GM20000 (cell line): Measurements from ENCODE around the gene CENPA.

Experiments used
- DNase-seq: peaks from one replicate; pipeline ENCODE4 v3.0.0; 2012; ENCODE audit warnings: low spot score
- TF ChIP-seq, protein P1 (sequence below): IDR thresholded peaks from 2 replicates; pipeline ENCODE4 v1.5.1; 2012; ENCODE audit warnings: mild to moderate bottlenecking, control low read depth; ENCODE audit errors: extremely low read depth, missing control alignments

Gene CENPA

DNA sequence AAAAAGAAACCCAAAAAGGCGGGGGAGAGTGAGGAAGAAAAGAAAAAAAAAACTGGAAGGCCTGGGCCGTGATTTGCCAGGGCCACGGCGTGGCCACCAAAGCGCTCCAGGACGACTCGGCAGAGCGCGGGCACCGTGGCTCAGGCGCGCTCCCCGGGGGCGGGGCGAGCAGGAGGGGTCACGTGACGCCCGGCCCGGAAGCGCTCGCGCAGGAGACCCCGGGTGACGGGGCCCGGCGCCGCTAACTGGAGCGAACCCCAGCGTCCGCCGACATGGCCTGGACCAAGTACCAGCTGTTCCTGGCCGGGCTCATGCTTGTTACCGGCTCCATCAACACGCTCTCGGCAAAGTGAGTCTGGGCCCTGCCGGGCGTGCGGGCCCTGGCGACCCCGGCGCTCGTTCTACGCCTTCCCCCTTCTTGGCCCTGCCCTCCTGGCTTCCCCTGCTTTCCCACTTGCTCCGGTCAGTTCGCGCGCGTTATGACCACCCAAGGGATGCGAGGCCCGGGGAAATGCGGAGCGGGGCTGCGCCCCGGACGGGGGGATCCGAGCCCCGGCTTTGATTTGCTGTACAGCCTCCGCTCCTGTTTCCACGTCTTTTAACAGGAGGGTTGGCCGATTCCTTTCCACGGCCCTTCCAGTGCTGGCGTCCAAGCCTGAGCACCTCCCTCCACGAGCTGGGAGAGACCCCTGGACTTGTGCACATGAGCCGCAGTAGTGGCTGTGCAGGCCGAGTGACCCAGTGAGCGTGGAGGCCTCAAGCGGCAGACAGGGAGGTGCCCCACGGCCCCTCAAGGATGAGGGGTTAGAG lies 21.6 kb upstream of the CENPA start, which contains the start of gene SLC35F6:
SLC35F6 (plus strand) TSS at position 207 of the 810 bp plus-strand sequence; CDS start at position 273, 66 bp downstream.
- TF ChIP-seq, protein P1, sequence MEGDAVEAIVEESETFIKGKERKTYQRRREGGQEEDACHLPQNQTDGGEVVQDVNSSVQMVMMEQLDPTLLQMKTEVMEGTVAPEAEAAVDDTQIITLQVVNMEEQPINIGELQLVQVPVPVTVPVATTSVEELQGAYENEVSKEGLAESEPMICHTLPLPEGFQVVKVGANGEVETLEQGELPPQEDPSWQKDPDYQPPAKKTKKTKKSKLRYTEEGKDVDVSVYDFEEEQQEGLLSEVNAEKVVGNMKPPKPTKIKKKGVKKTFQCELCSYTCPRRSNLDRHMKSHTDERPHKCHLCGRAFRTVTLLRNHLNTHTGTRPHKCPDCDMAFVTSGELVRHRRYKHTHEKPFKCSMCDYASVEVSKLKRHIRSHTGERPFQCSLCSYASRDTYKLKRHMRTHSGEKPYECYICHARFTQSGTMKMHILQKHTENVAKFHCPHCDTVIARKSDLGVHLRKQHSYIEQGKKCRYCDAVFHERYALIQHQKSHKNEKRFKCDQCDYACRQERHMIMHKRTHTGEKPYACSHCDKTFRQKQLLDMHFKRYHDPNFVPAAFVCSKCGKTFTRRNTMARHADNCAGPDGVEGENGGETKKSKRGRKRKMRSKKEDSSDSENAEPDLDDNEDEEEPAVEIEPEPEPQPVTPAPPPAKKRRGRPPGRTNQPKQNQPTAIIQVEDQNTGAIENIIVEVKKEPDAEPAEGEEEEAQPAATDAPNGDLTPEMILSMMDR: no peak
- peak; percentile 92 for DNase-seq

DNA sequence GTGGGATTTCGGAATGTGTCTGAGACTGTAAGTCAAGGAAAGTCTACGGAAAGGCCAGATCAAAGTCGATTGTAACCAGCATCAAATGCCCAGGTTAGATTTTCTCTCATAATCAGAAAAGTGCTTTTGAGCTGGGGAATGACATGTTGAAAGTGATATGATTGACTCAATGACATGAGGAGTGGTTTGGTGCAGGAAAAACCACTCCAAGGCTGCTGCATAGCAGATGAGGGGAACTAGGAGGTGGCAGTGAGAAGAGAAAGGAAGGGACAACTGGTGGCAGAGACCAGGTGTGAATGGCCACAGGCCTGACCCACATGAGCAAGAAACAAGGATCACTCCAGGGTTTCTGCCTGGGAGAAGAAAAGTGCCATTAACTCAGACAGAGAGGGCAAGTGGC lies 20.9 kb upstream of the CENPA start:
- DNase-seq: no peak
- TF ChIP-seq, protein P1: no peak

DNA sequence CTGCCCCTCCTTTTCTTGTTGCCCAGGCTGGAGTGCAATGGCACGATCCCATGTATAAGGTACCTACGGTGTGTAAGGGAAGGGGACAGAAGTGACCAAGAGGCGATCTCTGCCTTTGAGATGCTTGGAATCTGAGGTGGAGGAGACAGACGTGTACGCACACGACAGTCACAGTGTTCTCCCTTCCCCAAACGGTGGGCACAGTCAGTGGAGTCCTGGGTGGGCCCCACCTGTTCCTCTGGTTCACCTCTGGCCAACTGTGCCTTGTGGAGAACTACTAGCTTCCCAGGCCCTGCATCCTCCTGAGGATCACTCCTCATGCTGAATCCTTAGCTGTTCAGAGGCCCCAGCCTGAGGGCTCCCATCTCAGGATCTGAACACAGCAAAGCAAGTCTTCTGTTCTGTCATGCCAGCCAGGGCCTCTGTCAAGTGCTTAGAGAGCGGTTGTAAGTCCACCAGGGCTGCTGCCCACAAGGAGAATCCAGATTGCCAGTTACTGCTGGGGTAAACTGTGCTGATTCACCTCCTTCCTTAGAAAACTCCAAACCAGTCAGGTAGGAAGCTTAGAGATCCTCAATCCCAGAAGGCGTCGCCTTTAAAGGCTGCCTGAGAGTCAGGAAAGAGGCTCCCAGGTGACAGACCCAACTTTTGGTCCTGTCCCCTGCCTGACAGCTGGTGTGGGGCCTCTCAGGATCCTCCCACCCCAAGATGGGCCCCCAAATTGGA lies 20.2 kb upstream of the CENPA start:
- TF ChIP-seq, protein P1: no peak
- no peak for DNase-seq

DNA sequence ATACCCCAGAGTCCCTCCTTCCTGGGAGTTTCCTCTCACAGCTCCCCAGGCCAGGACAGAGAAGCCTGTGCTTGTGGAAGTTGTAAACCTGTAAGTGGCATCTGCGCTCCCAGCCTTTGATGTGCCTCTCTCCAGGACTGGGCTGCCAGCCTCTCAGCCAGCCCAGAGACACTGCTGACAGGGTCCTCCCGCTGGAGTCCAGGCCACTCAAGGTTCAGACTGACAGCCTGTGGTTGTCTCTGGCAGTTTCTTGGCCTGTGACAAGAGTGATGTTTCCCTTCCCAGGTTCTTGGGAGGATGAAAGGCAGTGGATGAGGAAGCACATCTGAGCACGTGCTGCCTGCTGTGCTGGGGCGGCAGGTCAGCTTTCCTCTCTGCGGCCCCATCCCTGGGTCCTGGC lies 18.7 kb upstream of the CENPA start:
- TF ChIP-seq, protein P1: no peak
- DNase-seq: no peak

DNA sequence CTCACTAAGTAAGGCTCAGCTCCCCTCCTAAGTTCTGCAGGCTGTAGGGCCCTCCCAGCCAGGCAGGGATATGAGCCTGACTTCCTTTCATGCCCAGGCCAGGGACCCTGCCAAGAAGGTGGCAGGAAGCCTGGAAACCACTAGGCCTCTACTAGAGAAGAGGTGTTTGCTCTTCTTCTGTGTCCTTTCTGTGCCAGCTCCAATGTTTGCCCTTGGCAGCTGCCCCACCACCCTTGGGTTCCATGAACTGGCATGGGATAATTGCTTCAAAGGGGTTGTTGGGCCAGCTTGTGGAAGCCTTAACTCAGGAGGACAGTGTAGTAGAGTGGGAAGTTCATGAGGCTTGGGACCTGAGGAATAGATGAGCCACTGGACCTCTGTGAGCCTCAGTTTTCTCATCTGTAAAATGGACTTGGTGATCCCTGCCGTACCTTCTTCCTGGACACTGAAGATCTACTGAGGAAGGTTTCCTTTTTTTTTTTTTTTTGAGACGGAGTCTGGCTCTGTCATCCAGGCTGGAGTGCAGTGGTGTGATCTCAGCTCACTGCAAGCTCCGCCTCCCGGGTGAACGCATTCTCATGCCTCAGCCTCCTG lies 17.9 kb upstream of the CENPA start:
- DNase-seq: no peak
- TF ChIP-seq, protein P1: no peak

DNA sequence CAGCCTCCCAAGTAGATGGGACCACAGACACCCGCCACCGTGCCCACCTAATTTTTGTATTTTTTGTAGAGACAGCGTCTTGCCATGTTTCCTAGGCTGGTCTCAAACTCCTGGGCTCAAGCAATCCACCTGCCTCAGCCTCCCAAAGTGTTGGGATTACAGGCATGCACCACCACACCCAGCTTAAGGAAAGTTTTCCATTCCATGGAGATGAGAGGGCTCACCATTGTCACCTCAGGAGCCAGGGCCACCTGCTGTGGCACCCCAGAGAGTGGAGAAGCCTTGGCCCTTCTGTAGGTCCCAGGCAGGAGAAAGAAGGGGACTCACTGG lies 17.1 kb upstream of the CENPA start:
- TF ChIP-seq, protein P1: no peak

DNA sequence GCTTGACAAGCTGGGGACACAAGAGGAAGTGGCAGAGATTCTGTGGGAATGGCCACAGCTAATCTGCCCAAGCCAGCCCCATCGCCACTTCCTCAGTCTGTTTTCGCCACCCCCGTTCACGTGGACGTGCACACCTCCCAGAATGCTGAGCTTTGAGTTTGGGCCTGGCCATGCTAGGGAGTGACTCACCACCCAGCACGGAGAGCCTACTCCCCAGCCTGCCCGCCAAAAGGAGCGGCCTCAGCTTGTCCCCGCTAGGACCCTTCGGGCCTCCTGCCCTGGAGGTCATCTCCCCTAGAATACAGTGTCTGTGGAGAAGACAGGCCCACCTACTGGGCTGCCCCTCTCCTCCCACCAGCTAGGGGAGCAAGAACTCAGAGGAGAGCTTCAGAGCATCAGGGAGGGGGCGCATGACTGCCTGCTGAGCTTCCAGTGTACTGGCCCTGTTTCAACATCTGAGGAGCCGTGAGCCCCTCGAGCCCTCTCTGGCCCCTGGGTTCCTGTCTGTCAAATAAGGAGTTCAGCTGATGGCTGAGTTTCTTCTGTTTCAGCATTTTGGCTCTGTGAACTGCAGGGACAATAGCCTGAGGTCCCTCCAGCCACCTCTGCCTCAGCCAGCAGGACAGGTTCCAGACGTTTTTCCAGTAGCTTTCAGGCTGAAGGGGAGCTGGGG lies 16.6 kb upstream of the CENPA start:
- TF ChIP-seq, protein P1: no peak
- no peak for DNase-seq

More for the DNA sequence above, 17.1 kb upstream of the CENPA start:
- DNase-seq: no peak
